Urothelium cell line (cell line): ENCODE data around the gene HS3ST3A1.

Source experiments
- DNase-seq: peaks from one replicate; pipeline ENCODE4 v3.0.0; 2011; ENCODE audit warnings: low spot score, mixed read lengths
- FAIRE-seq: peaks from 2 replicates; lab custom pipeline; 2011; peaks lifted over from hg19 to GRCh38; lab: Jason Lieb, UNC

HS3ST3A1 gene

DNA sequence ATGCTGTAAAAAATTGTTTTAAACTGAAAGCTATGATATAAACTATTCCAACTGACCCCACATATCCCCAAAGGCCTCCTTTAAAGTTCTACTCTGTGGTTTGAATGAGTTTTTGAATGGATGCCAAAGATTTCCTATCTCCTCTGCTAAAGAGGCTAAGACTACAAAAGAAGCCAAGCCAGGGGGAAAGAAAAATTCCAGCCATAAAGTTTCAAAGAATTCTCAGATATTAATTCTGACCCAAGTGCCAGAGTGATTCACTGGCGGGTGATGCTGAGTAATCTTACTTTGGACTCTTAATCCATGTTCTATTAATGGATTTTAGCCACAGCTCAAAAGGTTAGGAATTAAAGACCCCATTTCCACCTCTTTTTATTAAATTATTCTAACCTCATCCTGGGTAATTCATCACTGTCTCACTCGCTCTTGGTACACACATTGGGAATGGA is 60.7 kb downstream of the HS3ST3A1 start:
- DNase-seq = peak; percentile 53
- no peak for FAIRE-seq

DNA sequence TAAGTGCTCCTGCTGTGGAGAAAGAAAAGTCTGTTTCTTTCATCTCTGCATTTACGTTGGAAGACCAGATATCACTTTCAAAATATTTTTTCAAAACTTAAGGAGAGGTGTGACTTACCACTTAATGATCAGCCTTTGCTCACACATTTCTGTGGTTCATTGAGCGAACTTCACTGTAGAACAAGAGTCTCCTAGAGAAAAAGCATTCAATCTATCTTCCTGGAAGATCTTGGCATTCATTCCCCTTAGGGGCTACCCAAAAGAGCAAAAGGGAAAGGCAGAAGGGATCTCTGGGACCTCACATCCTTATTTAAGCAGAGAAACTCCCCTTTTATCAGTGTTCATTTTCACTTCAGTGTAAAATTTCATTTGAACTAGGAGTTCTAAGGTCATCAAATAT is 61.2 kb downstream of the HS3ST3A1 start:
- no peak for FAIRE-seq
- no peak for DNase-seq

DNA sequence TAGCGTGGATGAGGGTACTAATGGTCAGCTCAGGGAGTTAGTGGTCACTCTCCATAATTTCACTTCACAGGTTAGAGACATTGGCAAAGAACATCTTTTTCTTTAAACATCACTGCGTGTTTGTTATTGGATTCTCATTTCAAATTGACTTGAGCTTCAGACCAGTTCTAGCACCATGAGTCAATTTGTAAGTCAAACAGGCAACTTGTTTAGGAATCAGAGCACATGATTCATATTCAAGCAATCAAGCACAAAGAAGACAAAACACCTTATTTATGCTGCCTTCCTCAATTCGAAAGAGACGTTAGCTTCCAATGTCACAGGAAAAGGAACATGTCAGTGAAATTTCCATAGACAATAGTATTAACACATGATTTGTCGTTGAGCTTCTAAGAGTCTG is 62.3 kb downstream of the HS3ST3A1 start:
- FAIRE-seq (no peak), DNase-seq (no peak)

DNA sequence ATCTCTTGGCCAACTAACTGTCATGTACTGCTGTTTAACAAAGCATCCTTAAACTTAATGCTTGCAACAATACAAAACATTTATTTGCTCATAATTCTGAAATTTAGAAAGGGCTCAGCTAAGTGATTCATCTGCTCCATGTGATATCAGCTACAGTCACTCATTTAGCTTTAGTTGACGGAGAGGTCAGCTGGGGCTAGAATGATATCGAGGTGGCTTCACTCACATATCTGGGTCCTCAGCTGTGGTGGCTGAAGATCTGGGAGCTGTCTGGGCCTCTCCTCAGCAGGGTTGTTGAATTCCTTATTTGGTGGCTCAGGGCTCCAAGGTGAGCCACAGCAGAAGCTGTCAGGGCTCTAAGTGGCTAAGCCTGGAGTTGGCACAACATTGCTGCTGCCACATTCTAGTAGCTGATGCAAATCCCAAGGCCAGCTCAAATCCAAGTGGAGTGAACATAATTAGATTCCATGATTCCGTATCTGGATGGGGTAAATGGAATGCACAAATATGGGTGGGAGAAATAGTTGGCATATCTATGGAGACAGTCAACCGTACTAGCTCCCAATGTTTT is 62.8 kb downstream of the HS3ST3A1 start:
- DNase-seq (no peak), FAIRE-seq (no peak)

DNA sequence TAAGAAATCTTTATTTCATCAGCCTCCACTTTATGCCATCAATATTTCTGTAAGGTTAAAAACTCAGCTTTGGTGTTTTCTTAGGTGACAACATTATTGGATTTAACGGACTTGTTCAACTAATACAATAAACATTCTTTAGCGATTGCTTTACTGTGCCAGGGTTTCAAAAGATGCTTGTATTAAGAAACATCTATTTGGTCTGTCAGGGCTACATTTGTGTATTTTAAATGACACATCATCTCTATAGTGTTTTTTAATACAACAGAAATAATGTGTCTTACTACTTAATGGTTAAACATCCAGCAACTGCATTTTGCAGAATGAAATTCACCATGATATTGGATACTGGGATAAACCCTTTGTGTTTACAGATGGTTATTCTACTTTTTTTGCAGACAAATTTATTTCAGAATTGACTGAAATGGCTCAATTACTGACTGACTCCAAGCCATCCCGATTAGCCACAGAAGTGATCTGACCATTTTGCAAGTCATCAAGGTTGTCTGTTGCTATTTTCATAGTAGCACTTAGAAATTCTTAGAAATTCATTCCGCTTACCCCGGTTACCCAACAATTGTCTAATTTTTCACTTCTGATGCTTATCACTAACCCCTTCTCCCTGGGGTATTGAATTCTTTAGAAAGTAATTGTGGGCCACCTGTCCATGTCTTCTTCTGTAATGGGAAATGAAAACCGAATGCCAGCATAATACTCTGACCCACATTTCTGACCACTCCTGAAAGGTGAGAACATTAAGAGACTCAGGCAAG is 63.7 kb downstream of the HS3ST3A1 start:
- DNase-seq = no peak
- no peak for FAIRE-seq

DNA sequence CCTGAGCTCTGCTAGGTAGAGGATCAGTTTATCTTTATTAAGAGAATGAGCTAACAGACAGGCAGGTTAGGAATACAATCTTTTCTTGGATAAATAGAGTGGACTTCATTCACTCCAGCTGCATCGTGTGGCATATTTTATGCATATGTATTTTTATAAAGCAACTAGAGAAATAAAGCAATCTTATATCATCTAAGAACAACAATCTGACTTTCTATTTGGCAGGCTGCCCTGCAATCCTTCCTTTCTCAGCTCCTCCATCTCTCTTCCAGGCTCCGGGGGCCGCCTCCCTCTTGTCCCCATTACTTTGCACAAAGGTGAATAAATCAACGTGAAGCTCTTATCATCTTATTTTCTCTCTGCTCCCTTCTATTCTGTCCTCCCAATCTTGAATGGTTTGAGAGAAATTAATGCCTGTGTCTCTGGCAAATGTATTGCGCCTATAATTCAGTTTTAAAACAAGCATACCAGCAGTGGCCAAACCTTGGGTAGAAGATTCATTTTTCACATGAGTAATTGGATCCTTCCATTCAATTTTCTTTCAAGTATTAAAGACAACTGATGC is 64.5 kb downstream of the HS3ST3A1 start:
- no peak for DNase-seq

DNA sequence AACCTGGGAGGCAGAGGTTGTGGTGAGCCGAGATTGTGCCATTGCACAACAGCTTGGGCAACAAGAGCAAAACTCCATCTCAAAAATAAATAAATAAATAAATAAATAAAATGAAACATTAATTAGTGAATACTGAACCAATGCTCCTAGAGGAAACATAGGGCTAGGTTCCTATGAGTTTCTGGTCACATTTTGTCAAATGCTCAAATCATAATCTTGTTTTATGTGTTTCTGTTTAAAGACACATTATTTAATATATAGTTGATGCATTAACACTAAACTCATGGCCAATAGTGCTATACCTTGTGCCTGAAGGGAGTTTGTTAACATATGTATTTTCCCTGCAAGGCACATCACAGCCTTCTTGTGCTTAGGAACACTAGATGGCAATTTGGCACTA is 66.8 kb downstream of the HS3ST3A1 start:
- FAIRE-seq = no peak
- no peak for DNase-seq

More for the DNA sequence above, 64.5 kb downstream of the HS3ST3A1 start:
- no peak for FAIRE-seq

DNA sequence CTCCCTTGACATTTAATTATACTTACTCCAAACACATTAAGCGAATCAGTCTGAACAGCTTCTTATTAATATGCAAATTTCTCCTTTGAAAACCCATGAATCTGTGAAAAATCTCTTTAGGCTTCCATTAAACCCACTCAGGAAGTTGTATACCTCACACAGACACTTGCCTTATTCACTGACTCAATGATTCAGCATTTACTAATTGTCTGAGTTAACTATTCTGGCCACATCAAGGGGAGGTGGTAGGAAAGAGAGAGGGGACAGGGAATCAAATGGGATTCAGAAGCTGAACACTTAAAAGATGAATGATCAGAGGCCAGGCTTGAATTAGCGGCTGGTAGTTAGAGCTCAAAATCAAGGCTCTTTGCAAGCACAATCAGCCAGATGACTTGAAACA is 70.0 kb downstream of the HS3ST3A1 start:
- no peak for FAIRE-seq

DNA sequence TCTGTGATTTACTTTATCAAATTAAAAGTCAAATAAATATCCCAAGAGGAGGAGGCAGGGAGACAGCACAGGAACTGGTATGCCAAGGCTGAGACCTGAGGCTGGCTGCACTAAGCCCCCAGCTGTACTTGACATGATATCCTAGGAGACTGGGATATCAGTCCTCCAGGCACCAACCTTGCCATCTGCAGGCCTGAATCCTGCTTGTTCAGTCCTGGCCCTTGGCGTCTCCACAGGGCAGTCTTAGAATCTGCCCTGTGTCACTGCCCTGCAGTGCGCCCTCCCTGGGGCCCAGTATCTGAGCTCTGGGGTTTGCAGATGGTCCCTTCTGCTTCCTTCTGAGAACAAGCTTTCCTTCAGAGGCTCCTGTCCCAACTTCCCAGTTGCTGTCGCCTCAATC is 75.9 kb downstream of the HS3ST3A1 start:
- no peak for DNase-seq
- no peak for FAIRE-seq

More for the DNA sequence above, 70.0 kb downstream of the HS3ST3A1 start:
- no peak for DNase-seq

DNA sequence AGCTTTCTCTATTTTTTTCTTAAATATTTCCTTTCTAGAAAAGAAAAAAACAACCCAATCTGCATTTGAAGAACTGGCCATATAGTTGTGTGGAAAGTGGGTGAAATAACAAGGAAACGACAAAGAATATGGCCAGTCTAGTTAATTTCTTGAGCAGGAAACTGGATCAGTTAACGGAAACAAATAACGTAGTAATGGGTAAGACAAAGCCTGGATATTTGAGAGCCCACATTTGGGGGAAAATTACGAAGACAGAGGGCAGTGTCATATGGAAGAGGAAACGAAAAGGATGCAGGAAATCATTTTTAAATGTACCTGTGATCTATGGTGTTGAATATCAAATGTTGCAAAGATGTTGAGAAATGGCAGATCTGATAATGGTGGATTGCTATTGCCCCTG is 78.6 kb downstream of the HS3ST3A1 start:
- no peak for FAIRE-seq
- no peak for DNase-seq

DNA sequence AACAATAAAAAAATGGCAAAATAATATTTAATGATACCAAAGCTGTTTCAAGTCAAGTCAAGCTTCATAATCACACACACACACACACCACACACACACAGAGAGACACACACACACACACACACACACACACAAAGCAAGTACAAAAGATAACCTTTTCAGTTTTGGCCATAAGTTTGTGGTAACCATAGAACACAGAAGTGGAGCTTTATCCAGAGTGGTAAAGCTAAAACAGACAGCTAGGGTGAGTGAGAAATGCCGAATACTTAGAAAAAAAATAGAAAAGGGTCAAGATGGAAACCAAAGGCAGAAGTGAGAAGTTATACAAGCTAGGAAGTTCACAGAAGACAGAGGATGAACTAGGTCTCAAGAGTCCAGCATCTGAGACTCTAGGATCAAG is 79.0 kb downstream of the HS3ST3A1 start:
- no peak for DNase-seq
- no peak for FAIRE-seq

DNA sequence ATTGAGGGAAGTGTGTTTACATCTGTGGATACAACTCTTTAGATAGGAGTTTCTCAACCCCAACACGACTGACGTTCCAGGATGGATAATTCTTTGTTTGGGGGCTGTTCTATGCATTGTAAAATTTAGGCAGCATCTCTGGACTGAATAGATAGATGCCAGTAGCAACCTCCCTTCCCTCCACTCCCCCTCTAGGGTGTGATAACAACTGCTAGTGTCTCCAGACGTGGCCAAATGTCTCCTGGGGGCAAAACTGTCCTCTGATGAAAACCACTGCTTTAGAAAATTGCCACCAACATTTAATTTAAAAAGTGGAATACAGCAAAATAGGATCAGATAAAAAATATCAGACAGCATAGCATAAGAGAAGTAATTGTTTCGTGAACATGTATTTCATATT is 79.9 kb downstream of the HS3ST3A1 start:
- DNase-seq (no peak), FAIRE-seq (no peak)

DNA sequence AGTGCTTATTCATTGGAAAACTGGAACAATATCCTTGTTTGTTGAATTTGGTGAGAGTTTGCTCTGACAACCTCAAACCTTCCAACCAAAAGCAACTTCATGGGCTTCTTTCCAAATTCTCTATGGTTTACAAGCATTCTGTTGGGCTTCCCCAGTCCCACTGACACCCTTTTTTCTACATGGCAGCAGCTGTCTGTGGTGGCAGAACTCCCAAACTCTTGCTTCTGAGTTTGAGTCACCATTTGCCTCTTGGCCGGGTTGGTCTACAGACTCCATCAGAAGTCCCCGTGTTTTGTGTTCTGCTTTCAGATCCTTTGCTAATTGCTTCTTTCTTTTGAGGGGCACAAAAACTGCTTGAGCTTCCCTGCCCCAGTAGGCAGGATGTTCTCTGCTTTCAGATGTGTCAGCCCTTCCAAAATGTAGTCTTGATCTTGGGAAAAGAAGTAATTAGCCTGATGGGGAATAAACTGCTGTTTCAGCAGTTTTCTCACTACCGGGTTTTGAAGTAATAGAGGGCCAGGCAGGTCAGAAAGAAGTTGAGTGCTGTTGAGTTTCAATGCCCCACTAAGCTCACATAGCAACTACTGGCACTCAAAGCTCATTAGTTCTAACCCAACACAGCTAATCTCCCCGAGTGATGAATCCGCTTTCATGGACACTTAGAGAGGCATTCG is 80.7 kb downstream of the HS3ST3A1 start:
- FAIRE-seq = no peak

DNA sequence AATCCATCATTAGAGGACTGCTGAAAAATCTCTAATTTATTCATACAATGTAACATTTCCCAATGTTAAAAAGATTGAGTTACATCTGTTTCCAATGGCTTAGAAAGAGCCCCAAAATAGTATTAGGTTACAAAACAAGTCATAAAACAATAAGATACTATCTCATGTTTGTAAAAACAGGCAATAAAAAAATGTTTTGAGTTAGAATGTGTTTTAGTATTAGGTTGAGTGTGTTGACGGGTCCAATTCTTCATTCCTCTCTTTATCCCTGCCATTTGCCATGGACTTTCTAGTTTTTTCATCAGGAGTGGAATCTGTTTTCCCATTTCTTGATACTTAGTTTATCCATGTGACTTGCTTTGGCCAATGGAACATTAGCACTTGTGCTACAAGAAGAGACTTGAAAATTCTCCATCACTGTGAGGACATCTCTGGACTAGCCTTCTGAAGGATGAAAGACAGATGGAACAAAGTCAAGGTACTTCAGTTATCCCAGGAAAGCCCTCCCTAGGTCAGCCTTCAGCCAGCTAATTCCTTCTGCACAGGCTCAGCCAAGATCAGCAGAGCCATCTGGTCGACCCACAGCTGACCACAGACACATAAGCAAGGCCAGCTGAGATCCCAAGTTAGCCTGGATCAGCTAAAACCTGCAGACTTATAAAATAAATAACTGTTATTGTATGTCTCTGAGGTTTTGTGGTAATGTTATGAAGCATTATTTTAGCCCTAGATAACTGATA is 83.3 kb downstream of the HS3ST3A1 start:
- DNase-seq (no peak), FAIRE-seq (no peak)

More for the DNA sequence above, 80.7 kb downstream of the HS3ST3A1 start:
- peak; percentile 24 for DNase-seq

DNA sequence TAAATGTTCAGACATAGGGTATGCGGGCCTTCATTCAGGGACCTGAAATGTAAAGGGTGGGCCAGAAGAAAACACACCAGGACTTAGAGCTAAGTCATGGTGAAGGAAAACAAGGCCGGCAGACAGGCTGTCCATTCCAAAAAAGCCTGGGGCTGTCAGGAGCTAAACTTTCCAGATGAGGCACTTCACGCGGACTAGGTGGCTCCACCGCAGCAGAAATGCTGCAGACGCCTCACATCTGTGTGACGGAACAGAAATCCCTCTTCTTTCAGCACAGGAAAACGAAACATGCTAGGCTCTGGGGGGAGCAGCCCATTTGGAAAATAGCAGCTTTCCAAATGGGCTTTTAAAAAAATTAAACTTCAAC is 88.7 kb downstream of the HS3ST3A1 start:
- DNase-seq (no peak), FAIRE-seq (no peak)

DNA sequence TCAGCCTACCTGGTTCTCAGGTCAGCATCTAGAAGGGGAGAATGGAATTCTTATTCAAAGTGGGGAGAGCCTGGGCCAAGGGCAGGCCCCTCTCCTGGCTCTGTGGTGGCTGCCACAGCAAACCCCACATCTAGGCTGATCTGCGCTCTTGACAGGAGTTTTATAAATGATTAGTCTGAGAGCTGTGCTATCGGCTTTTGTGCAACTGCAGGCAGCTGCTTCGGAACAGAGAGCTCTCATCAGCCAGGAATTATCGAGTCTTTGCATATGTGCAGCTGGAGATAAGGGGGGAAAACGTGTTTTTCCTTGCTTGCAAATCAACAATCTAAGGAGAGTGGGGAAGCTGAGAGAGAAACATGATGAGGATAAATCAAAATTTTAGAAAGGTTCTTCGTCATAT is 91.7 kb downstream of the HS3ST3A1 start:
- no peak for FAIRE-seq
- DNase-seq = no peak

DNA sequence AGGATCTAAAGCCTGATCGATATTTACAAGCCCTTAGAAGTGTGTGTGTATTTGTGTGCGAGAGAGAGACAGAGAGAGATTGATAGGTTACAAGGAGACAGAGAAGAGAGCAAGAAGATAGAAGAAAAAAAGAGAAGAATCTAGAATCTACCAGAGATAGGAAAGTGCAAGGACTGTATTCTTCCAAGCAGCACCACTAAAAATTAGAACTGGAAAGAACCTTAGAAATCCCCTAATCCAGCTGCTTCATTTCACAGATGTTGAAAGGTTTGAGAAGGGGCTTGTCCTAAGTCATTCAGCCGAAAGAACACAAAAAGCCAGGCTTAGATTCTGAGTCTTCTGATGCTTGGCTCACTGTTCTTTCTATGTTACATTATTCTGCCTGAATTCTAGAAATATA is 92.2 kb downstream of the HS3ST3A1 start:
- DNase-seq = no peak
- FAIRE-seq = no peak

DNA sequence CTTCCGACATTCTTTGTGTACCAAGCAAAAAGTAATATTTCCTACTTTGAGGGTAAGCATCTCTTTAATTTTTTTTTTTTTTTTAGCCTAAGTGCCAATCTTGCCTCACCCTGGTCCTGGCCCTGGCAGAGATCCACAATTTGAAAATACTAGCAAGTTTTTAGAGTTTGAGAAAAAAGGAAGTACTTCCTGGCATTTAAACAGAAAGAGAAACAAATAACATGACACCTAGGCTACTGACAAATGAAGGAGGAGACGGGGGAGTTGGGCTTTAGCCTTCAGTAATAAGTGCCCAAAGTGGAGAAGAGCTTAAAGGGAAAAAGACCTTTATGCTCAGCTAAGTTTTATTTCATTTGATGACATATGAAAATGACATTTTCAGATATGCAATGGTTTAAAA is 92.8 kb downstream of the HS3ST3A1 start:
- DNase-seq = no peak
- no peak for FAIRE-seq

DNA sequence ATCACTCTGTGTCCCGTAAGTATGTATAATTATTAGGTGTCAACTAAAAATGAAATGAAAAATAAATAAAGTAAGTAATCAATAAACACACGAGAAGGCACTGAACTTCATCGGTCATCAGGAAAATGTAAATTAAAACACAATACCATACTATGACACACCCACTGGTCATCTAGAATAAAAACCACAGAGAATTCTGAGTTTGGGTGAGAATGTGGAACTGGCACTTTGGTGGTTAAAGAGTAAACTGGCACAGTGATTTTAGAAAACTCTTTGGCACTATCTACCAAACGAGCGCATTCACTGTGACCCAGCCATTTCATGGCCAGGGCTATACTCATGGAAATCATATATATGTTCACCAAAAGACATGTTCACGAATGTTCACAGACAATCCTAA is 98.2 kb downstream of the HS3ST3A1 start:
- DNase-seq = no peak
- no peak for FAIRE-seq

DNA sequence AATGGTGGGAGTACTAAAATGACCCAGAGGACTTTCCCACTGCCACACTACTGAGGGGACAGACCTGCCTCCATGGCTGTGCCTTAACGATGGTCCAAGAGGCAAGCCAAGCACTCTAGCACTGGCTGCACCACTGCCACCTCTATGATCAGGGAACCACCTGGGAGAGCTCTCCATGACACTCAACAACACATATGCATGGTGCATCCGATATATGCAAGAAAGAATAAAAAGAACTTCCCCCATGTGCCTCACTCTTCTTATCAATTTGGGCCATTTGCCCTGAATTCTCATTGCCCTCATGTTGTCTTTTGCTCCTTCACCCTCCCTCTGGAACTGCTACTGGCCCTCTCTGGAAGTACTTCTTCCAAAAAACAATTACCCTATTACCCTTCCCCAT is 99.5 kb downstream of the HS3ST3A1 start:
- FAIRE-seq (no peak), DNase-seq (no peak)

DNA sequence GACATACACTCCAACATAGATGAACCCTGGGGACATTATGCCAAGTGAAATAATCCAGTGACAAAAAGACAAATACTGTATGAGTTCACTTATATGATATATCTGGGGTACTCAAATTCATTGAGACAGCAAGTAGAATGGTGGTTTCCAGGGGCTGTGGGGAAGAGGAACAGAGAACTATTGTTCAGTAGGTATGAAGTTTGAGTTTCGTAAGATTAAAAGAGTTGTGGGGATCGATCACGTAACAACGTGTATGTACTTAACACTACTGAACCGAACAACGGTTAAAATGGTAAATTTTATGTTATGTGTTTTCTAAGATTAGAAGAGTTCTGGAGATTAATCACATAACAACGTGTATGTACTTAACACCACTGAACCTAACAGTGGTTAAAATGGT is 100.8 kb downstream of the HS3ST3A1 start:
- FAIRE-seq = no peak

More for the DNA sequence above, 100.8 kb downstream of the HS3ST3A1 start:
- no peak for DNase-seq
